Measurements from ENCODE around the gene MYO6.

- TF ChIP-seq, protein P1, sequence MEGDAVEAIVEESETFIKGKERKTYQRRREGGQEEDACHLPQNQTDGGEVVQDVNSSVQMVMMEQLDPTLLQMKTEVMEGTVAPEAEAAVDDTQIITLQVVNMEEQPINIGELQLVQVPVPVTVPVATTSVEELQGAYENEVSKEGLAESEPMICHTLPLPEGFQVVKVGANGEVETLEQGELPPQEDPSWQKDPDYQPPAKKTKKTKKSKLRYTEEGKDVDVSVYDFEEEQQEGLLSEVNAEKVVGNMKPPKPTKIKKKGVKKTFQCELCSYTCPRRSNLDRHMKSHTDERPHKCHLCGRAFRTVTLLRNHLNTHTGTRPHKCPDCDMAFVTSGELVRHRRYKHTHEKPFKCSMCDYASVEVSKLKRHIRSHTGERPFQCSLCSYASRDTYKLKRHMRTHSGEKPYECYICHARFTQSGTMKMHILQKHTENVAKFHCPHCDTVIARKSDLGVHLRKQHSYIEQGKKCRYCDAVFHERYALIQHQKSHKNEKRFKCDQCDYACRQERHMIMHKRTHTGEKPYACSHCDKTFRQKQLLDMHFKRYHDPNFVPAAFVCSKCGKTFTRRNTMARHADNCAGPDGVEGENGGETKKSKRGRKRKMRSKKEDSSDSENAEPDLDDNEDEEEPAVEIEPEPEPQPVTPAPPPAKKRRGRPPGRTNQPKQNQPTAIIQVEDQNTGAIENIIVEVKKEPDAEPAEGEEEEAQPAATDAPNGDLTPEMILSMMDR (IDR thresholded peaks at IDR 0.05) = no peak
- no peak for TF ChIP-seq POLR2A (IDR thresholded peaks at IDR 0.05)
Measured at GRCh38 chr6:75747152-75747992, 1.7 kb upstream of the MYO6 start.
